IPS-18c (cell line): ENCODE results near the gene AKAP5.

ENCODE experiments used
- H3K4me3 ChIP-seq: 2 replicates; pipeline ENCODE4 v1.7.0; 2013; ENCODE audit warnings: low read depth, mild to moderate bottlenecking, low read length, moderate library complexity; ENCODE audit not compliant: insufficient read depth
- H3K9me3 ChIP-seq: one replicate; pipeline ENCODE4 v1.6.1; 2013; ENCODE audit warnings: mild to moderate bottlenecking, low read length, moderate library complexity; ENCODE audit not compliant: control insufficient read depth, insufficient read depth

The AKAP5 gene

GRCh38 chr14:64488590-64489099 lies 23.3 kb downstream of the AKAP5 start:
- no peaks in the 10 kb centered on the region for H3K9me3 ChIP-seq

GRCh38 chr14:64491637-64492036 lies 26.3 kb downstream of the AKAP5 start:
- no peaks in the 10 kb centered on the region for H3K9me3 ChIP-seq
- no peak overlapping the region for H3K4me3 ChIP-seq

More at GRCh38 chr14:64488590-64489099, 23.3 kb downstream of the AKAP5 start:
- H3K4me3 ChIP-seq, result no peak overlapping the region

- no peaks in the 10 kb centered on the region for H3K9me3 ChIP-seq
- H3K4me3 ChIP-seq, result no peak overlapping the region
These were observed 28.2 kb downstream of the AKAP5 start for GRCh38 chr14:64493455-64493854.

GRCh38 chr14:64495252-64495651 lies 30.0 kb downstream of the AKAP5 start:
- H3K4me3 ChIP-seq, result no peak overlapping the region
- H3K9me3 ChIP-seq, result no peaks in the 10 kb centered on the region

GRCh38 chr14:64496764-64497163 lies 31.5 kb downstream of the AKAP5 start:
- Histone ChIP-seq H3K9me3 (no peaks in the 10 kb centered on the region), H3K4me3 (no peak overlapping the region)

GRCh38 chr14:64500088-64500487 lies 34.8 kb downstream of the AKAP5 start:
- Histone ChIP-seq H3K9me3 (no peaks in the 10 kb centered on the region), H3K4me3 (no peak overlapping the region)

- Histone ChIP-seq H3K4me3 (no peak overlapping the region), H3K9me3 (no peaks in the 10 kb centered on the region)
These were observed 36.3 kb downstream of the AKAP5 start for GRCh38 chr14:64501411-64502171.

- H3K9me3 ChIP-seq, result no peaks in the 10 kb centered on the region
- H3K4me3 ChIP-seq, result peak overlapping the region; percentile 86
These were observed 37.2 kb downstream of the AKAP5 start for GRCh38 chr14:64502456-64502855.

- peak overlapping the region; percentile 86 for H3K4me3 ChIP-seq
- no peaks in the 10 kb centered on the region for H3K9me3 ChIP-seq
These were observed 37.7 kb downstream of the AKAP5 start for GRCh38 chr14:64502887-64503433.

- Histone ChIP-seq H3K9me3 (no peaks in the 10 kb centered on the region), H3K4me3 (peak within 1 kb of the TSS; percentile 86)
These were observed 38.4 kb downstream of the AKAP5 start, which contains the start of gene ZBTB25 for GRCh38 chr14:64503434-64504309. TSS of gene ZBTB25 (minus strand) at chr14:64503838. CDS start at chr14:64490533, 13,305 bp downstream.

- H3K4me3 ChIP-seq, result peak within 1 kb of the TSS; percentile 86
- no peaks in the 10 kb centered on the region for H3K9me3 ChIP-seq
These were observed 39.1 kb downstream of the AKAP5 start, which contains the start of gene ZBTB1 for GRCh38 chr14:64504310-64504896. TSS of gene ZBTB1 (plus strand) at chr14:64504770. CDS start at chr14:64521505, 16,735 bp downstream.

- no peaks in the 10 kb centered on the region for H3K9me3 ChIP-seq
- peak overlapping the region; percentile 86 for H3K4me3 ChIP-seq
These were observed 39.8 kb downstream of the AKAP5 start for GRCh38 chr14:64504897-64505794.

GRCh38 chr14:64506721-64507120 lies 41.4 kb downstream of the AKAP5 start:
- no peaks in the 10 kb centered on the region for H3K9me3 ChIP-seq
- H3K4me3 ChIP-seq, result no peak overlapping the region

- Histone ChIP-seq H3K4me3 (no peak overlapping the region), H3K9me3 (no peaks in the 10 kb centered on the region)
These were observed 42.3 kb downstream of the AKAP5 start for GRCh38 chr14:64507376-64508156.

GRCh38 chr14:64508215-64508776 lies 43.0 kb downstream of the AKAP5 start:
- H3K4me3 ChIP-seq, result no peak overlapping the region
- no peaks in the 10 kb centered on the region for H3K9me3 ChIP-seq
